ENCODE measurements around the gene EBPL.
"Not testable (repeated sequence)": the region's sequence is repeated elsewhere in the genome, so short reads cannot be mapped to it uniquely, and the experiment has no call there.

Gene EBPL

DNA sequence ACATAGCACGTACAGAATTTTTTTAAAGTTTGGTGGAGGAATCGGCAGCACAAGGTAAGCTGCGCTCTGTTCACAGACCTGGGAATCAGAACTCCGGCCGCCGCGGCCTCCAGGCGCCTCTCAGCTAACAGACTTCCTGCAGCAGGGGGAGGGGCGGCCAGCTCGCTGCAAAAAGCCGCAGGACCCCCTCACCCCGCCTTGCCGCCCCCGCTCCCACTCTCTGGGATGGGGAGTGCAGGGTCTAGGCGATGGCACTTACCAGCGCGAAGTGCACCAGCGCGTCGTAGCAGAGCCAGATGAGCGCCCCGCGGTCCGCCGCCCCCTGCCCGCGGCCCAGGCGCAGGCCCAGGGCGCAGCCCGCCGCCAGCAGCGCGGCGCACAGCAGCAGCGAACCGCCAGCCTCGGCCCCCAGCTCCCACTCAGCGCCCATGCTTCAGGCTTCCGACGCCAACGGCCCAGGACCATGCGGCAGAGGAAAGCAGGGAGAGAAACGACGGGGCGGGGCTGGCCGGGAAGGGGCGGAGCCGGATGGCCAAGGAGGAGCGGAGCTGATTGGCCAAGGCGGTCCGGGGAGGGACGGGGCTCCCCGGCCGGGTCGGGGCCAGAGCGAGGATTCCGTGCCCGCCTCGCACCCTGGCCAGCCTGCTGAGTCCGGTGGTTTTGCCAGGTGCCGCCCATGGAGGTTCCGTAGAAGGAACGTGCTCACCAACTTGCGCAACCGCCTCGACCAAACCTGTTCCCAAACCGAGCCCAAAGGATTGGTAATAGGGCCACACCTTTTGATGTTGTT is at the start of gene EBPL:
EBPL (minus strand) TSS at position 492 of the 790 bp plus-strand sequence; CDS start at position 430, 62 bp downstream.
- peak; percentile 75 to 95 (median 83) for DNase-seq (ENCODE audit: low read depth in 3 of 3)

DNA sequence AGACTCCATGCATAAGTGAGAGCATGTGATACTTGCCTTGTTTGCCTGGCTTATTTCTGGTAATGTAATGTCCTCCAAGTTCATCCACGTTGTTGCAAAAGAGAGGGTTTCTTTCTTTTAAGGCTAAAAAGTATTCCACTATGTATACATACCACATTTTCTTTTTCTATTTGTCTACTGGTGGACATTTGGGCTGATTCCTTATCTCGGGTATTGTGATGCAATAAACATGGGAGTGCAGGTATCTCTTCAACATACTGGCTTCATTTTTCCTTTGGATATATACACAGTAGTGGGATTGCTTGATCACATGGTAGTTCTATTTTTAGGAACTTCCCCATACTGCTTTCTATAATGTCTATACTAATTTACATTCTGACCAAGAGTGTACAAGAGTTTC is 49.6 kb upstream of the EBPL start:
- no peak for DNase-seq (ENCODE audit: low read depth in 3 of 3)

DNA sequence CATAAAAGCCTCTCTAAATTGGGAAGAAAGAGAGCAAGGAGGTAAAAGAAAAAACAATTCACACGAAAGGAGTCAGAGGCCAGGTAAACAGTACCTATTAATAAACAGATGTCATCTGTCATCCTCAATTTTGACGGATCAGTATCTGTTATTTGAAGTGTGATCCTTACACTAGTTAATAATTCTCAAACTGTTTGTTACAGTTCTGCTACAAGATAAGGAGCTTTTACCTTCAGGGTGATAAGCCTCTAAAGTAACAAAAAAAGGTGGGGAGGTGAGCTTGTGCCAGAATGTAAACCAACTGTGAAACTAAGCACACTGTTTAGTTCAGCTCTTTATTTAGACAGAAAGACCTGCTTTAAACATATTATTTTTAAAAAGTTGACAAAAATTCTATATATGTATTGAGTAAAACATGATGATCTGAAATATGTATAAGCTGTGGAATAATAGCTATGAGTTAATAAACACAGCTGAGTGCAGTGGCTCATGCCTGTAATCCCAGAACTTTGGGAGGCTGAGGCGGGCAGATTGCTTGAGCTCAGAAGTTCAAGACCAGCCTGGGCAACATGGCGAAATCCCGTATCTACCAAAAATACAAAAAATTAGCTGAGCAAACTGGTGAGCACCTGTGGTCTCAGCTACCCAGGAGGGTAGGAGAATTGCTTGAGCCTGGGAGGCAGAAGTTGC is 48.4 kb upstream of the EBPL start:
- DNase-seq (ENCODE audit: low read depth in 3 of 3) = no peak

DNA sequence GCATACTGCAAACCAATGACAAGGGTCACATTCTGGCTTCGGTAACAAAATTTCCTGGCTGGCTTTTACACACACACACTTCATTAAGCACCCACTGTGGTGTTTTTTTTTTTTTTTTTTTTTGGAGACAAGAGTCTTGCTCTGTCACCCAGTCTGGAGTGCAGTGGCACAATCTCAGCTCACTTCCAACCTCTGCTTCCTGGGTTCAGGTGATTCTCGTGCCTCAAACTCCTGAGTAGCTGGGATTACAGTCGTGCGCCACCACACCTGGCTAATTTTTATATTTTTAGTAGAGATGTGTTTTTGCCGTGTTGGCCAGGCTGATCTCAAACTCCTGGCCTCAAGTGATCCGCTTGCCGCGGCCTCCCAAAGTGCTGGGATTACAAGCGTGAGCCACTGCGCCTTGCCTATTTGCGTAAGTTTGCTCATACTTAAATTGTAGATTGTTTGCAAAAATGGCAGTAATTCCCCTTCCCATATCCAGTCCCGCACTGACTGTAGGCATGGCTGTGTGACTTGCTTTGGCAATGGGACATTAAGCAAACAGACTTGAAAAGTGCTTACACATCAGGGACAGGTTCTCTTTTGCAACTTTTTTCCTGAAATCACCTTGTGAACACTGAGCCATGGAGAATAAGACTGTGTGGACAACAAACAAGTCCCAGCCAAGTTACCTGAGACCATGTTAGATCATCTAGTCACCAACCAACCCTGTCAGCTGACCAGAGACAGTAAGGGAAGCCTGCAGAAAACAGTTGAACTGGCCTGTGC is 42.1 kb upstream of the EBPL start:
- no peak for DNase-seq (ENCODE audit: low read depth in 3 of 3)

DNA sequence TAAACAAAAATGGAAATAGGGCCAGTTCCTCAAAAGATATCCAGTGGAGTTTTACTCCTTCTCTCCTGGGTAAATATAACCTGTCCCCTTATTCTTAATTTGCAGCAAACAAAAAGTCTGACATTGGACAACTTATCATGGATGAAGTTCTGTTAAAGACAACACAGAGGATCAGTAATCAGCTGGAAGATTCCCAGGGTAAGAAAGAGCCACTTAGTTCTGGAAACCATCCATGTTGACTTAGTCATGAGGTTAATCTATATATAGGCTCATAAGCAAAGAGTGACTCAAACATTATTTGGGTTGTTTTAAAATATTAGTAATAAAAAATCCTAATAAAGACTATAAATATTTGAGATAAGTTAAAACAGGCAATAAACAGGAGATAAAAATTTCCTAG is 40.5 kb upstream of the EBPL start:
- no peak for DNase-seq (ENCODE audit: low read depth in 3 of 3)

DNA sequence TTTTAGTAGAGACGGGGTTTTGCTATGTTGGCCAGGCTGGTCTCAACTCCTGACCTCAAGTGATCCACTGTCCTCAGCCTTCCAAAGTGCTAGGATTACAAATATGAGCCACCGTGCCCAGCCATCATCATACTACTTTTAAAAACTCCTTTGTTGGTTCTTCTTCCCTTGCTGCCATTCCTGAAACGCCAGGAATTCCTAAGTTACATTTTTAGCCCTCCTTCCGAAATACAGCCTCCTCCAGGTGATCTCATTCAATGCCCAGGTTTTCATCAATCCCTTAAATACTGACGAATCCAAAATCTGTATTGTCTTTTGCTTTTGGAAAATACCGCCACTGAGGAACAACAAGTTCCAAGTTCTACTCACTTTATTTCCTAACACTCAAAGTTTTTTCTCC is 25.3 kb upstream of the EBPL start:
- DNase-seq (ENCODE audit: low read depth in 3 of 3) = no peak

DNA sequence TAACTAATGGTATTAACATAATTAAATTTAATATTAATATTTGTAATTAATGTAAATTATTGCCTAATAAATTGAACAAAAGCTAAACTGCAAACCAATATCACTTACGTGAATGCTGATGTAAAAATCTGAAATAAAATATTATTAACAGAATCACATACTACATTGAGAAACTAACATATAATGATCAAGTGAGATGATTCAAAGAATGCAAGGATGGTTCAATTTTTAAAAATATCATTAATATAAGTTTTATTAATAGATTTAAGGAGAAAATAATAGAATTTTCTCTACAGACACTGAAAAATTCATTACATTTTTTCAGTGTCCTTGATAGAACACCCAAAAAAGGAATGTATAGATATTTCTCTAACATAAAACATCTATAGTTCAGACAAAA is 23.5 kb upstream of the EBPL start:
- no peak for DNase-seq (ENCODE audit: low read depth in 3 of 3)

DNA sequence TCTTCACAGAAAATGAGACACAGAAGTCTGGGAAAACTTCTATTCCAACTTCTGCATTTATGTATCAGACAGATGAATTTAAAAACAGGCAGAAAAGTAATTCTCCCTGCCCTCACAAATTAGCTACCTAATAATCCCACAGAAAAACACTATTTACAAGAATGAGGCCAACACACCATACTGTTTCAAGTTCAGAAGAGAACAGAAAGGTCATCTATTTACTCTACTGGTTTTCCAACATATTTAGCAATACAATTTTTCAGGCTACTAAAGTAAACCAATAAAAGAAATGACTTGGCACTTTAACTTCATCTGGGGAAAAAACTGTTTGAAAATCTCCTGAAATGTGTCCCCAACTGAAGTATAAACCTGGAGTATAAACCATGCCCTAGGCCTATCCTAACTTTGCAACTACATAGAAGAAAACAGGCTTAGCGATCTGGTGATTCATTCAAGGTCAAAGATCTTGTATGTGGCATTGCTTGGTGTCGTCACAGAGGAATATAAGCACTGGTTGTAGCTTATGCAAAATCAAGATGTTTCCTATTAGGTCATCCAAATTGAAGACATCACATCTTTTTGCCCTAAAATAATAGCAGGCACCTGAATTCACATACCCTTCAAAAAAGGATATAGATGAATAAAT is 20.1 kb upstream of the EBPL start:
- no peak for DNase-seq (ENCODE audit: low read depth in 3 of 3)

DNA sequence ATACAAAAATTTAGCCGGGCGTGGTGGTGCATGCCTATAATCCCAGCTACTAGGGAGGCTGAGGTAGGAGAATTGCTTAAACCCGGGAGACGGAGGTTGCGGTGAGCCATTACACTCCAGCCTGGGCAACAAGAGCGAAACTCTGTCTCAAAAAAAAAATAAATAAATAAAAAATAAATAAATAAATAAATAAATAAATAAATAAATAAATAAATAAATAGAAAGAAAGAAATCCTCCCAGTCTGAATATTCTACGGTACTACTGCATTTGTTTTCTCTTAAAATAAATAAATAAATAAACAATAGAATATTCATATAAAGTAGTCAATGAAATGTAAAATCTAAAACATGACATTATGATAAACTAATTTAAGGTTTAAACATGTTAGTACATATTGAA is 13.0 kb upstream of the EBPL start:
- not testable (repeated sequence) for DNase-seq (ENCODE audit: low read depth in 3 of 3)

DNA sequence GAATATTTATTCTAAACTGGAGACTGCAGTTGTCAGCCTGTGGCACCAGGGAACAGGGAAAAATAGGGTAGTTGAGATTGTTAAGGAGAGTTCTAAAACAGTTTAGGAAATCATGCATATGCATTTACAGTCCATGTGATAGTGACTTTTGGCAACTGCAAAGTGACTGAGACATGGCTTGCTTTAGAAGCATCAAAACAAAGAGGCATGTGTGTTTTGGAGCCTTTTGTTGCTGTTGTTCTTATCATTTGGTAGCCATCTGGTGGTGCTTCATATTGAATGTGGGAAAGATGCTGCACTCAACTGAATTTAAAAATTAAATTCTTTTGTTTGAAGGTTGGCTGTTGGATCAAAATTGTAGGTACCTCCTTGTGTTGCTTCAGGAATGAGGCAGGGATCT is 10.2 kb upstream of the EBPL start:
- no peak for DNase-seq (ENCODE audit: low read depth in 3 of 3)

DNA sequence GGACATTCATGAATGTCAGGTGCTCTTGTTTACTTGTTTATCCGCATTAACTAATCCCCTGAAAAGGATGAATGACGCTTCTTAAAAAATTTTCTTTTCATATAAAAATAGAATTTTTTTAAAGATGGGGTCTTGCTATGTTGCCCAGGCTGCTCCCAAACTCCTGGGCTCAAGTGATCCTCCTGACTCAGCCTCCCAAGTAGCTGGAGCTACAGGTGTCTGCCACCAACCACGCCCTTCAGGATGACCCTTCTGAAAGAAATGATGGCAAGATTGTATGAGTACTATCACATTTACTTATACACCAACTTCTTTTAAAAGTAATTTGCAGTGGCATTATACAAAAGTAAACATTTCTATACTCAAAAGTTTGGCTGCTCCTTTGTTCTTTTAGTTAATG is 6.2 kb upstream of the EBPL start:
- no peak for DNase-seq (ENCODE audit: low read depth in 3 of 3)

DNA sequence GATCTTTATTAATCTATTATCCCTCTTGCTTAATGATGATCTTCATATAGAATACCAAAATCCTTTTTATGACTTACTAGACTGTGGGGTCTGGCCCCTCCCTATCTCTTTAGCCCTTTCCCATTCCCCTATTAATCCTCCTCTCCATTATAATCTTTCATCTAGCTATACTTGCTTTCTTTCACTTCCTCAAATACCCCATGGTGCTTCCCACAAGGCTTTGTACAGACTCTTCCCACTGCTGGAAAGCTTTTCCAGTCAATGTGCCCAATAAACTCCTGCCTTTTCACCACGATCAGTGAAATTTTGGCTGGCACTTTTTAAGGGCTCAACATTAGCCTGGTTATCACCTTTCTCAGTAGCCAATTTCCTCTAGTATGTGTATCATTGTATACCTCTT is 3.2 kb upstream of the EBPL start:
- DNase-seq (ENCODE audit: low read depth in 3 of 3) = no peak

DNA sequence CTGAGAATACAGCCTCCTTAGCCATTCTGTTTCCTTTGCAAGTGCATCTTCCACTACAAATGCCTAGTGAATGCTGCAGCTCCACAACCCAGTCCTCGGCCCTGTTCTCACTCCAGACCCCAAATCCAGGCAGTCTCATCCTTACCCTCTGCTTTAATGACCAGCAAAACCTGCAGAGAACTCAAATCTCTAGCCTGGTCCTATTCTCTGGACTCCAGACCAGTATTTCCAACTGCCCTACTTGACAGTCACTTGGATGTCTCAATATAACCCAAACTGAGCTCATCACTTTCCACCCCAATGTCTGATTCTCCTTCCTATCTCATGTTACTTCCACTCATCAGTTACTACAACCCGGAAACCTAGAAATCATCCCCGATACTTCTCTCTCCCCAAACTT is 2.6 kb upstream of the EBPL start:
- no peak for DNase-seq (ENCODE audit: low read depth in 3 of 3)

DNA sequence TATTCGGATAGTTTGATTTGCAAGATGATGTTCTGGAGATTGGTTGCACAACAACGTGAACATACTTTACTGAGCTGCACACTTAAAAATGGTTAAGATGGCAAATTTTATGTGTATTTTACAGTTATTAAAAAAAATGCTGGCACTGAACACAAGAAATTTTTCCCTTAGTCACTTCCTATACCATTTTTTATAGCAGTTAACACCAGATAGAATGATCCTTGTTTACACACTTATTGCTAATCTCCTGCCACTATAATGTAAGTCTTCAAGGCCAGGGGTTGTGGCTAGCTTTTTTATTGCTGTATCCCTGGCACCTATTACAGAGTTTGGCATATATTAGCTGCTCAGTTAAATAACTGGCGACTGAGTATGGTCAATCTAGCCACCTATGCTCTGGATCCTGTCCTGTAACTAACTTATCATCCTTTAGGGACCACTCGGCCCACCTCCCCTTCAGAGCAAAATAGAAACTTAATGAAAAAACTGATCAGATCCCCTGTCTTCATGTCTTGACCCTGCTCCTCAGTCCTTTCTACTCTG is 2.0 kb upstream of the EBPL start:
- no peak for DNase-seq (ENCODE audit: low read depth in 3 of 3)

DNA sequence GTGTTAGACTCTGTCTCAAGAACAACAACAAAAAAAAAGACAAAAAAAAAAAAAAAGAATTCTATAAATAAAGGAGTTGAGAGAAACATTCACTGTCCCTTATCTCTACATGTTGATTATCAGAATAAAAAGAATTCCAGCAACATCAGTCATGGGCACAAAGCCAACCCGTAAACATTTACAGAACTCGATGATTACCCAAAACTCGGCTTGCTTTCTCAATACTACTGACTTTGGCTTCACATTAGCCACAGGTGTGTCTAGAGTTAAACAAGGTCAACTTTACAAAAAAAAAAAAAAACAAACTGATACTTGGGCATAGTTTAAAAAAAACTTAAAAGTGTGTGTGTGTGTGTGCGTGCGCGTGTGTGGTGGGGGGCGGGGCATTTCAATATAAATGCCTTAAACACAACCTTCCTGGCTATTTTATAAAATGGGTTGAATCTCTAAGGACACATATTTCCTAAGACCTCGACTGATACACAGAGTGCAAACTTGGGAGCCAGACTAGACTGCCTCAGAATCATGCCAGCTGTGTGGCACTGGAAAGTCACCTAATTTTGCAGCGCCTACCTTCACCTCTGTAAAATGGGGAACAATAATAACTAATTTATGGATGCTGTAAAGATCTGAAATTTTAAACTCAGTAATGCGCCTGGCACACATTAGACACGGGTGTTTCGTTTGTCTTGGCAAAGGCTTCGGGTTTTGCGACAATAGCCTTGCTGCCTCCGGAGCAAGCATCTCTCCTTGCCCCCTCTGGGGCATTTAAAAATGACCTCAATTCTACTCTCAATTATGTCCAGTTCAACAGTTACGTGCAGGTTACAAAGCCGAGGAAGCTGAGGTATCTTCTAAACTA is 922 bp downstream of the EBPL start:
- no peak for DNase-seq (ENCODE audit: low read depth in 3 of 3)

DNA sequence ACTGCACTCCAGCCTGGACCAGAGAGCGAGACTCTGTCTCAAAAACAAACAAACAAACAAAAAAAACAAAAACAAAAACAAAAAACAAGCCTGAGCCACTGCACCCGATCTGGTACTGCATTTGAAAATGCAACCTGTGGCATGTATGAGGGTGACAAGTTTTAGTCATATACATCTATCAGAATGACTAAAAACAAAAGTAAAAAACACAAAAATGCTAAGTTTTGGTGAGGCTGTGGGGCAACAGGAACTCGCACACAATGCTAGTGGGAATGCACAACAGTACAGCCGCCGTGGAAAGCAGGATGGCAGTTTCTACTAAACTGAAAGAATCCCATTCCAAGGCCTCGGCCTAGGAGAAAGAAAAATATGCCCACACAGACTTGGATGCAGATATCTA is 7.8 kb downstream of the EBPL start:
- DNase-seq (ENCODE audit: low read depth in 3 of 3) = no peak

DNA sequence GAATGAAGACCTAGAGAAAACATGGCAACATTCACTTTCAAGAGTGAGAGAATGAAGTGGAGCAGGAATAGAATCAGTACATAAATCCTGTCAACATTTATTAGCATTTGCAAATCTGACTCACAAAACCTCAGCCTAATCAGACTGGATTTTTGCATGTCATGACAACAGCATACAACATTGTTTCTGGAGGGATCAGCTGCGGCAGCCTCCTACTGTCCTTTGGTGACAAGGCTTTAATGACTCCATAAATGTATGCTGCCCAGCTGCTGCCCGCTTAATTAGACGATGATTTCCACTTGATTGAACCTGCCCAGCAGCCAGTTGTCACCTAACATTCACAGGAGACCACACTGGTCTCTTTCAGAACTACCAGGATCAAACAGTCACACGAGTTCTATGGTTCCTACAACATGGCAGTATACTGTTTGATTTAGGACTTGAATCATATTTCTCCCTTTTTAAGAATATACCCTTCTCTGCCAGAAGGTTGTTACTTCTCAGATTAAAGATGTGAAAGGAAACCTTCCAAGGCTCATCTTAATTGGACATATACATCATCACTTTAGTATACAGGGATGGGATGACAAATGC is 9.3 kb downstream of the EBPL start:
- DNase-seq (ENCODE audit: low read depth in 3 of 3) = no peak

DNA sequence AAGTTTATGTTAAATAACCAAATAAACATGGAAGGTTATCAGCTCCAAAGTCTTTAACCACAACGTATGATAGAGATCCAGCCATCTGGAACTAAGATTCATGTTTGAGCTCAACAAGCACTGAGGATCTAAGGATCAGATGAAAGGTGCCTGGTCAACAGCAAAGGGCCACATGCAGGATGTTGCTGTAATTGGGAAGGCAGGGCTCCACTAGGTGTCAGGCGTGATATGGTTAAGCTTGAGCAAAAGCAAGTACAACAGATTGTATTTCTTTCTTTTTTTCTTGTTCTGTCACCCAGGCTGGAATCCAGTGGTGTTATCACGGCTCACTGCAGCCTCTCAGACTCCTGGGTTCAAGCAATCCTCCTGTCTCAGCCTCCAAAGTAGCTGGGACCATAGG is 12.0 kb downstream of the EBPL start:
- no peak for DNase-seq (ENCODE audit: low read depth in 3 of 3)

DNA sequence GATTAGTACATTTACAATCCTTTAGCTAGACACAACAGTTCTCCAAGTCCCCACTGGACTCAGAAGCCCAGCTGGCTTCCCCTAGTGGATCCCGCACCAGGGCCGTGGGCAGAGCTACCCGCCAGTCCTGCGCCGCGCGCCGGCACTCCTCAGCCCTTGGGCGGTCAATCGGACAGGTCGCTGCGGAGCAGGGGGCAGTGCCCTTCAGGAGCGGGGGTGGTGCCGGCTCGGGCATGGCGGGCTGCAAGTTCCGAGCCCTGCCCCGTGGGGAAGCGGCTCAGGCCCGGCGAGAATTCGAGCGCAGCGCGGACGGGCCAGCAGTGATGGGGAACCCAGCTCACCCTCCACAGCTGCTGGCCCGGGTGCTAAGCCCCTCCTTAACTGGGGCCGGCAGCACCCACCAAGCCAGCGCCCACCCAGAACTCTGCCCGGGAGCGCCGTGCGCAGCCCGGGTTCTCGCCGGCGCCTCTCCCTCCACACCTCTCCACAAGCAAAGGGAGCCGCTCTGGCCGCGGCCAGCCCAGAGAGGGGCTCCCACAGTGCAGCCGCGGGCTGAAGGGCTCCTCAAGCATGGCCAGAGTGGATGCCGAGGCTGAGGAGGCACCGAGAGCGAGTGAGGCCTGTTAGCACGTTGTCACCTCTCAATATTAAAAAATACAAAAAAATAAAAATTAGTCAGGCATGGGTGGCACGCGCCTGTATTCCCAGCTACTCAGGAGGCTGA is 12.9 kb downstream of the EBPL start:
- DNase-seq (ENCODE audit: low read depth in 3 of 3) = no peak

Measured in stimulated activated CD4-positive, alpha-beta T cell treated with anti-CD3 and anti-CD28 coated beads, TNF-alpha, amount 100 ng/mL, for 24 hours (primary cell).